Measurements from ENCODE around the gene COL4A6. TPM values are rescaled to one million over a fixed set of nuclear protein-coding genes. Genes with fewer than 3 reads are reported as not detected.
"Not testable (repeated sequence)": the region's sequence is repeated elsewhere in the genome, so short reads cannot be mapped to it uniquely, and the experiment has no call there.

The COL4A6 gene
- total RNA-seq, 3 donors from 2014 or later, result 0.05 TPM; not detected in 2

DNA sequence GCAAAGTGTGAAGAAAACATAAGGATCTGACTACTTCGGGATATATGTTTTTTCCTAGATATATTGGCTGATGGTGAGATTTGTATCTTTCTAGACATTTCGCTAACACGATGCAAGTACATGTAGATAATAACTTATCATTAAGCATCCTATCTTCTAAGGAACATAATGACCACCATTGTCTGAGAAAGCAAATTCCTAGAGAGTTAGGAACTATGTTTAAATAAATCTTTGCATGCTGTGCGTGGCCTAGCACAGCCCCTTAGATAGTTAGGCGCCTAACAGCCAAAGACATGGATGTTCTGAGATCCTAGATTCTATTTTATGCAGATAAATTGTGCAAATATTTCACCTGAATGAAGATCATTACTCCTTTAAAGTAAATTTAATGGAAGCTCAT is 3.0 kb downstream of the COL4A6 start:
- Mint-ChIP-seq H3K4me1 (ENCODE audit: low read depth) (peaks cover 7% of the 10 kb centered on the region), H3K4me3 (no peak overlapping the region)
- ATAC-seq, result no peak

DNA sequence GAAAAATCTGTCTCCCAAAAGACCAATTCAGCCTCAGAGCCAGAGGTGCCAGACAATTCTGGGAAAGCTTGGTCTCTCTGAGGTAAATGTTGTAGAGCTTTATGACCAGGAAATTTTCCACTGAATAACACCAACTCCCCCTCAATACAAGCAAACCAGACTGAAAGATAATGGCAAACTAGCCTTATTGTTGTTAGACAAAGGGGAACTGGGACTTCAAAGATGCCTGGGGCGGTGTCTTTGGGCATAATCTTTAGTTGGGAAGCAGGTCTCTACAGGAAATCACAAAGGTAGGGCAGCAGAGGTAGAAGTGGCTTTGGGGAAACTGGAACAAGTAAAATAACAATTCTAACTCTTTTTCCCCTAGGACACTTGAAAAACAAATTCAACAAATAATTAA is 12.0 kb downstream of the COL4A6 start:
- ATAC-seq, result no peak
- no peak overlapping the region for H3K4me3 Mint-ChIP-seq
- H3K36me3 Mint-ChIP-seq (ENCODE audit: insufficient read depth), result no peaks in the 10 kb centered on the region
- H3K9me3 Mint-ChIP-seq, result no peaks in the 10 kb centered on the region
- no peaks in the 10 kb centered on the region for H3K4me1 Mint-ChIP-seq (ENCODE audit: low read depth)
- H3K27me3 Mint-ChIP-seq (ENCODE audit: low read depth), result no peaks in the 10 kb centered on the region
- no peak for DNase-seq

More for the DNA sequence above, 3.0 kb downstream of the COL4A6 start:
- peaks cover 20% of the 10 kb centered on the region for H3K27me3 Mint-ChIP-seq (ENCODE audit: low read depth)
- no peaks in the 10 kb centered on the region for H3K9me3 Mint-ChIP-seq
- DNase-seq, result no peak
- no peaks in the 10 kb centered on the region for H3K36me3 Mint-ChIP-seq (ENCODE audit: insufficient read depth)

DNA sequence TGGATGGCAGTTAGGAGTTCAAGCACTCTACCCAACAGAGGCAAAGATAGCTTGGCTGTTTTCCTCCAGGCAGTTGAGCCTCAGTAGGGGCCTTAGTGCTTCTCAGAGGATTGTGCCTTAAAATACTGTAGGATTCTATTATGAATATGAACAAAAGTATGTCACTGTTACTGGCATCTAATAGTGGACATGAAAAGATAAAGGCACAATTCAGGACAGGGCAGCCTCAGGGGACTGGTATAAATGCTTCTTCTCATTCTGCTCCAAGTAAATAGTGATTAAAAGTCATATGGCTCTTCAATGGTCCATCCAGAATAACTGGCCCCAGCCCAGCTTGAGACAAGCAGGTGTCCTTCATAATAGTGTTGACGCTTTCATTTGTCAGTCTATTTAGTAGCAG is 17.7 kb downstream of the COL4A6 start:
- Mint-ChIP-seq H3K9me3 (no peaks in the 10 kb centered on the region), H3K36me3 (ENCODE audit: insufficient read depth) (no peaks in the 10 kb centered on the region), H3K27me3 (ENCODE audit: low read depth) (no peaks in the 10 kb centered on the region), H3K4me1 (ENCODE audit: low read depth) (no peaks in the 10 kb centered on the region), H3K4me3 (no peak overlapping the region)
- ATAC-seq (no peak), DNase-seq (no peak)

DNA sequence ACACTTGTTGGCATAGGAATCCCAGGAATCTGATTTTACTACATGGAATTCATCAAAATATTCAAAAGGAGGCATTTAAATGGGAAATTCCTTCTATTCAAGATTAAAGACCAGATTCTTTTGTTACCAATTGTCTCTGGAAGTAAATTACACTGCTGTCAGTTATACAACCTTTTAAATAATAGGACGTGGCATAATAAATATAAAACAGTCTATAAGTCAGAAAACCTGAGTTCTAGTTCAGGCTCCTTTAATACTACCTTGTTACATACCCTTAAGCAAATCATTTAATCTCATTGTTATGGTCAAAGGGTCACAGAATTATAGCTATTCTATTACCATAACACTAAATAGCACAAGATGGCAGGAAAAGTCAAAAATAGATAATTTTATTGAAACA is 18.8 kb downstream of the COL4A6 start:
- H3K4me1 Mint-ChIP-seq (ENCODE audit: low read depth), result no peaks in the 10 kb centered on the region
- H3K4me3 Mint-ChIP-seq, result no peak overlapping the region
- DNase-seq (no peak), ATAC-seq (no peak)
- H3K9me3 Mint-ChIP-seq, result no peaks in the 10 kb centered on the region
- no peaks in the 10 kb centered on the region for H3K36me3 Mint-ChIP-seq (ENCODE audit: insufficient read depth)
- no peaks in the 10 kb centered on the region for H3K27me3 Mint-ChIP-seq (ENCODE audit: low read depth)

DNA sequence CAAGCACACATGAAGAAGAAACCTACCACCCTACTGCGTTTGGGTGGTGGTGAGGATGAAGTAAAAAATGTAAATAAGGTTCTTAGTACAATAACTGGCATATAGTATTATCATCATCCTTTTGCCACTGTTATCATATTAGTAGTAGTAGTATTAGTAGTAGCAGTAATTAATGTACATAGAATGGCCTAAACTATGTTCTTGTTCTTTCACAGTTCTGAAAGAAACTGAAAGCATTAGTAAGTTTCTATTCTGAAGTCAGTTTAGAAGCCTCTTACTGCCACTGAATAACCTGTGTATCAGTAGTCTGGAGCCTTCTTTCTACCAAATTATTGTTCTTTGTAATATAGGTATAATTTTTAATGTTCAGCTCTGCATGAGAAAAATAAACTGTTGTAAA is 21.0 kb downstream of the COL4A6 start:
- no peak for ATAC-seq
- Mint-ChIP-seq H3K27me3 (ENCODE audit: low read depth) (no peaks in the 10 kb centered on the region), H3K9me3 (no peaks in the 10 kb centered on the region), H3K4me1 (ENCODE audit: low read depth) (no peaks in the 10 kb centered on the region), H3K36me3 (ENCODE audit: insufficient read depth) (no peaks in the 10 kb centered on the region), H3K4me3 (no peak overlapping the region)
- DNase-seq, result no peak

DNA sequence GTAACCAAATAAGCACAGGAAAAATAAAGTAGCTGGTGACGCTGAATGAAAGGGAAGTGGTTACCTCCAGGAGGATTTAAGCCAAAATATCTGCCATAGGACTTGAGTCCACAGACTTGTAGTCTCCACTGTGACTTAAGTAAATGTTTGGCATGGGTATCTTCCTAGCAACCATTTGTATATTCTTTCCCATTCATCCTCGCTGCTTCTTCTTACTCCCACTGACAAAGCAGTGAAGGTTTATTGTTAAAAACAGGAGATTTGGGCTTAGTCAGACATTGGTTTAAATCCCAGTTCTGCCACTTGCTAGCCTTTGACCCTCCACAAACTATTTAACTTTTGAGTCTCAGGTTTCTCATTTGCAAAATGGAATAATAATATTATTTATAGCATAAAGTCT is 22.3 kb downstream of the COL4A6 start:
- Mint-ChIP-seq H3K4me3 (no peak overlapping the region), H3K4me1 (ENCODE audit: low read depth) (no peaks in the 10 kb centered on the region), H3K9me3 (no peaks in the 10 kb centered on the region), H3K36me3 (ENCODE audit: insufficient read depth) (no peaks in the 10 kb centered on the region), H3K27me3 (ENCODE audit: low read depth) (no peaks in the 10 kb centered on the region)
- ATAC-seq (no peak), DNase-seq (no peak)

DNA sequence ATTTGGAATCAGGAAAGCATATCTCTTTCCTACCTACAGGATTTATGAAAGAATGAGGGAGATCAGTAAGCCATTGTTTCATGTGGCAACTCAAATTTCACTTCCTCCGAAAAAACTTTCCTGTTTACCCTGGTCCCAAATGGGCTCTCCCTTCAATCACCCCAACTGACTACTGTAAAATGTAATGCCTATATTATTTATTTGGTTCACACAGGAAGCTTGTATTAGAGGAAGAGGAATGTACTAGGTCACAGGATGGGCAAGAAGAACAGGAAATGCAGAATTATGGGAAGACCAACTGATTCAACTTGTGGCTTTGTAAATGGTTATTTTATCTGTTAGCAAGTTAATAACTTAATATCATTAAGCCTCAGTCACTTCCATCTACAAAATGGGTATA is 23.1 kb downstream of the COL4A6 start:
- Mint-ChIP-seq H3K27me3 (ENCODE audit: low read depth) (no peaks in the 10 kb centered on the region), H3K4me1 (ENCODE audit: low read depth) (no peaks in the 10 kb centered on the region), H3K4me3 (no peak overlapping the region), H3K9me3 (no peaks in the 10 kb centered on the region), H3K36me3 (ENCODE audit: insufficient read depth) (no peaks in the 10 kb centered on the region)
- no peak for ATAC-seq
- DNase-seq, result no peak

DNA sequence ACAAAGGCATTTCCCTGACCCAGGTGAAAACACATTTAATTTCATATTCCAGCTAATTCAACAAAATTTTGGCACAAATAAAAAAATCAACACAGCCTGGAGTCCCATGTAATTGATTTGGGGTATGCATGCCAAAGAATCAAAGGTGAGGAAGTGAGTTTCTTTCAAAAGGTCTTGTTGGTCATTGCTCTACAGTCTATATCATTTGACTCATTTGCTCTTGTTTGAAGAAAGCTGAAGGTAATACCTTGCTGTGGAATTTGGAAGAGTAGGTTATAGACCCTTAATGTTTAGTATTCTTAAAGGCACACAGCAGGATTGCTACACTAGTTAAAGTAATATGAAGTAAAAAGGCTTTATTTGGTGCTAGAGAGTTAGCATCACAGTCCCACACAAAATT is 25.4 kb downstream of the COL4A6 start:
- ATAC-seq (no peak), DNase-seq (no peak)
- Mint-ChIP-seq H3K4me3 (no peak overlapping the region), H3K9me3 (no peaks in the 10 kb centered on the region), H3K27me3 (ENCODE audit: low read depth) (no peaks in the 10 kb centered on the region), H3K36me3 (ENCODE audit: insufficient read depth) (no peaks in the 10 kb centered on the region), H3K4me1 (ENCODE audit: low read depth) (no peaks in the 10 kb centered on the region)

DNA sequence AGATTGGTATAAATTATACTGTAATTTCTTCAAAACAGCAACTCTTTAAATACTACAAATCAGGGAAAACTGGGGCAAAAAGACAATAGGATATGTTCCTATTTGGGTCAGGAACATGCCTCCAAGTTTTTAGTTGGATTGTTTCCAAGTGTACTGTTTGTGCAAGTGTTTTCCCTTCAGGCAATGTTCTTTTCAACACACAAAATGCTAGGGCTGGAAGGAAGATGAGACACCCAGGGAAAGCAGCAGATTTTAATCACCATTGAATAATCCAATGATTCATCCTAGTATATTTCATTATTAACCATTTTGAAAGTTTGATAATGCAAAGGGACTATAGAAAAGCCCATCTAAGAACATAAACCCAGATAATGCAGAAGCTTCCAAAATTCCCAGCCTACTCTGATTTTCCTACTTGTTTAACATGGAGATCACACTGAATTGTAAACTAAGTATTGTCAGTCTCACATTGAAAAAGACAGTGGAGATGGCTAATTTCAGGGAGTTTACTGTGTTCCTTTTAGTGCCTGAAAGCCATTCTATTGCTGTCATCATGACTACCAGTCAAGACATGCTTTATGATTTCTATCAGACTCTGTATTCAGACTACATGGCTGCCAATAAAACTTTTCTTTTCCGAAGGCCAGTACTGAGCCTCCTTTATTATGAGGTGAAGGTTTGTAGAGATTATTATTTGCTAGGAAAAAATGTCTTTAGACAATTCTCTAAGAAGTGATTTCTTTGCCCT is 38.6 kb downstream of the COL4A6 start:
- ATAC-seq (no peak), DNase-seq (no peak)
- Mint-ChIP-seq H3K4me3 (no peak overlapping the region), H3K36me3 (ENCODE audit: insufficient read depth) (no peaks in the 10 kb centered on the region), H3K9me3 (no peaks in the 10 kb centered on the region), H3K4me1 (ENCODE audit: low read depth) (no peaks in the 10 kb centered on the region), H3K27me3 (ENCODE audit: low read depth) (no peaks in the 10 kb centered on the region)

DNA sequence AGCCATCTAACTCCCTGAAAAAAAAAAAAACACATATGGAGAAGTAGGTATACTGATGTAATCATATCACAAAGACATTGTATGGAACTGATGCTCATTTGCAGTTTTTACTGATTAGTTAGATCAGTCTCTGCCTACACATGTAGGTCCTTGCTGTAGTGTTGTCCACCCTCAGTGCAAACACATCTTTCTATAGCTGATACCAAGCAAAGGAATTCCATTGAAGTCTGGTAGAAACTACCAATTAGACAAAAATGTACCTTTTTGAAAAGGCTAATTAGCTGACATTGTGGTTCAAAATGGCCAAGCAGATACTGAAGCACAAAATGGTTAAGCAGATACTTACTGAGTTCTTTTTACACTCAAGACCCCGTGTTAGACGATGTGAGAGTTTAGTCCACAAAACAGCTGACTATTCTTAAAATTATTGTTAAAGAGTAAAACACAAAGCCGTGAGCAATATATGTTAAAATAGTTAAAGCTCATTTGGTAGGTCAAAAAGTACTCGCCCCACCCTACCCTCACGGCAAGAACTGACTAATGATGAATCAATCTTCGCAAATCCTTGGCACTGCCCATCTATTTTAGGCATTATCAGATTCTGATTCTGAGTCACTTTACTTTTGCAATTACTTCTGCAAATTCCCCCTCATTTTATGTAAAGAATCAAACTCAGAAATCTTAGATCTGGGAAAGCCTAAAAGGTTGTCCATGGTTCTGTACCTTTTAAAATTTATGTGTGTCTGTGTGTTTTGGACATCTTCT is 40.4 kb downstream of the COL4A6 start:
- Mint-ChIP-seq H3K4me1 (ENCODE audit: low read depth) (no peaks in the 10 kb centered on the region), H3K36me3 (ENCODE audit: insufficient read depth) (no peaks in the 10 kb centered on the region), H3K9me3 (no peaks in the 10 kb centered on the region), H3K4me3 (no peak overlapping the region), H3K27me3 (ENCODE audit: low read depth) (no peaks in the 10 kb centered on the region)
- DNase-seq (no peak), ATAC-seq (no peak)

DNA sequence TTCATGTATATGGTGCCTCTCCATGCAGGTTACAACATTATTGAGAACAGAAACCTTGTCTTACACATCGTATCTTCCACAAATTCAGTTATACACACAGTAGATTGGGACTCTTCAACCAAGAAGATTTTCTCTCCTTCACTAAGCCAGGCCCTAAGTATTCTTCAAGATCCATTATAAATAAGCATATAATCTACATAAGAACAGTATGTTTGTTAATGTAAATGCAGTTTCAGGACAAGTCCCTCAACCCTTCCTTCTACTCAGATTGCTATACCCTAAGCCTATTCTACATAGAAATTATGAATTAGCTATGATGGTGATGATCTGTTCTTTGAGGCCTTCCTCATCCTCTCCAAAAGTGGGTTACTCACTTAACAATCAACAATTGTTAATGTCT is 41.2 kb downstream of the COL4A6 start:
- H3K27me3 Mint-ChIP-seq (ENCODE audit: low read depth), result no peaks in the 10 kb centered on the region
- H3K4me3 Mint-ChIP-seq, result no peak overlapping the region
- DNase-seq (no peak), ATAC-seq (no peak)
- no peaks in the 10 kb centered on the region for H3K4me1 Mint-ChIP-seq (ENCODE audit: low read depth)
- no peaks in the 10 kb centered on the region for H3K36me3 Mint-ChIP-seq (ENCODE audit: insufficient read depth)
- no peaks in the 10 kb centered on the region for H3K9me3 Mint-ChIP-seq

DNA sequence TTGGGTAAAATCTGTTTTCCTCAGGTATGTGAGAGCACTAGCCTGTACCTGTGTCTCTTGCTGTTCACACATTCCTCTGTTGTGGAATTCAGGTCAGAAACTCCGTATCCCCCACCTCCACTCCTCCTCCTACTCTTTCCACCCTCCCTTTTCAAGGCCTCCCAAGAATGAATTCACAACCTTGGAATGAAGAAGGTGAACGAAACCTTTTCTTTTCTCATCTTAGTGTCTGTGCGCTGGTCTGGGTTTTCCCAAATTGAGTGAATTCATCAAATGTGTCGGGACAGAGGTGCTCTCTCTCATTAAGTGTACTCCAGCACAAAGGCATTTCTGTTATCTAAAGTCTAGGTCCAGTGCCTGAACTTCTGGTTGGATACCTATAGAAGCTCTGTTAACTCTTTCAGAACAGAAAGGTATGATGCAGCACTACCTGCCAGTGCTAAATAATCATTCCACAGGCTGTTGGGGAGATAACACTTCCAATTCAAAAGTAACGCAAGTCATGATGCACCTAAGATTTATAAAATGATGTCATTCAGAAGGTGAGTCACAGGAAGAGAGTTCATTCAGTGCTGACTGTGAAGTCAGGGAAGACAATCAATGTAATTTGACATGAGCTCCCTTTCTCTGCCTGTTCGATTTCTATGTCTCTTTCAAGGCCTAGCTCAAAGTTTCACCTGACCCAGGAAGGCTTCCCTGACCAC is 41.9 kb downstream of the COL4A6 start:
- H3K27me3 Mint-ChIP-seq (ENCODE audit: low read depth), result no peaks in the 10 kb centered on the region
- no peak for ATAC-seq
- no peaks in the 10 kb centered on the region for H3K36me3 Mint-ChIP-seq (ENCODE audit: insufficient read depth)
- DNase-seq, result no peak
- H3K4me3 Mint-ChIP-seq, result no peak overlapping the region
- H3K4me1 Mint-ChIP-seq (ENCODE audit: low read depth), result no peaks in the 10 kb centered on the region
- no peaks in the 10 kb centered on the region for H3K9me3 Mint-ChIP-seq

DNA sequence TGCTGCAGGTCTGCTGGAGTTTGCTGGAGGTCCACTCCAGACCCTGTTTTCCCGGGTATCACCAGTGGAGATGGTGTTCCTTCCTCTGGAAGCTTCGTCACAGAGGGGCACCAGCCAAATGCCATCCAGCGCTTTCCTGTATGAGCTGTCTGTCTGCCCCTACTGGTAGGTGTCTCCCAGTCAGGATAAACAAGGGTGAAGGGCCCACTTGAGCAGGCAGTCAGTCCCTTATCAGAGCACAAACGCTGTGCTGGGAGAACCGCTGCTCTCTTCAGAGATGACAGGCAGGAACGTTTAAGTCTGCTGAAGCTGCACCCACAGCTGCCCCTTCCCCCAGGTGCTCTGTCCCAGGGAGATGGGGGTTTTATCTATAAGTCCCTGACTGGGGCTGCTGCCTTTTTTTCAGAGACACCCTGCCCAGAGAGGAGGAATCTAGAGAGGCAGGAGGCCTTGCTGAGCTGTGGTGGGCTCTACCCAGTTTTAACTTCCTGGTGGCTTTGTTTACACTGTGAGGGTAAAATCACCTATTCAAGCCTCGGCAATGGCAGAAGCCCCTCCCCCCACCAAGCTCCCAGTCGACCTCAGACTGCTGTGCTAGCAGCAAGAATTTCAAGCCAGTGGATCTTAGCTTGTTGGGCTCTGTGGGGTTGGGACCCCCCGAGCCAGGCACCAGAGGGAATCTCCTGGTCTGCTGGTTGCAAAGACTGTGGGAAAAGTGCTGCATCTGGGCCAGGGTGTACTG is 47.1 kb downstream of the COL4A6 start:
- not testable (repeated sequence) for H3K4me3 Mint-ChIP-seq; ATAC-seq; DNase-seq; H3K9me3 Mint-ChIP-seq; H3K4me1 Mint-ChIP-seq (ENCODE audit: low read depth); H3K27me3 Mint-ChIP-seq (ENCODE audit: low read depth); H3K36me3 Mint-ChIP-seq (ENCODE audit: insufficient read depth)

DNA sequence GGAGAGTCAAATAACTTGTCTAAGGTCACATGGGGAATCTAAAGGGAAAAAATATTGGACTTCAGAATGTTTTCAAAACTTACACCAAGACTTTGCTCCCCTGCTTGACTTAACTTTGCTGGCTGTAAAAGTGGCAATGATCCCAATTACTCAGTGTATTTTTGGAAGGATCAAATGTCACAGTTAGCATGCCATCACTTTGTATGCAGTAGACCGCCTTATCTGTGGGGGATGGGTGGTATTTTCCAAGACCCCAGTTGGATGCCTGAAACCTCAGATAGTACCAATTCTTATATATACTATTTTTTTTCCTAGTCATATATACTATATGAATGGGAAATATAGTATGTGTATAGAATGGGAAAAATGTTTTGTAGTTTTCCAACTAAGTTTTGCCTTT is 53.4 kb downstream of the COL4A6 start:
- ATAC-seq, result no peak
- H3K4me1 Mint-ChIP-seq (ENCODE audit: low read depth), result no peaks in the 10 kb centered on the region
- H3K4me3 Mint-ChIP-seq, result no peak overlapping the region
- peaks cover 8% of the 10 kb centered on the region for H3K9me3 Mint-ChIP-seq
- H3K36me3 Mint-ChIP-seq (ENCODE audit: insufficient read depth), result no peaks in the 10 kb centered on the region
- DNase-seq, result no peak
- H3K27me3 Mint-ChIP-seq (ENCODE audit: low read depth), result no peaks in the 10 kb centered on the region
